Central memory CD4-positive, alpha-beta T cell (primary cell): ENCODE results near the gene RASL10A.

ENCODE experiments used
- DNase-seq: peaks from one replicate; pipeline ENCODE4 v3.0.0; 2022

Gene RASL10A

GRCh38 chr22:29267858-29268510 is 47.5 kb downstream of the RASL10A start, which contains the start of the genes EWSR1 and RHBDD3:
EWSR1 (plus strand) TSS chr22:29268268; CDS start chr22:29268337, 69 bp downstream.
RHBDD3 (minus strand) TSS chr22:29267981; CDS start chr22:29265626, 2,355 bp downstream.
- peak; percentile 95 for DNase-seq

- DNase-seq, result no peak
Observed at GRCh38 chr22:29267462-29267857, 48.0 kb downstream of the RASL10A start.

- DNase-seq, result no peak
Observed at GRCh38 chr22:29266564-29267461, 48.7 kb downstream of the RASL10A start.

- DNase-seq, result no peak
Observed at GRCh38 chr22:29265929-29266328, 49.6 kb downstream of the RASL10A start.

- no peak for DNase-seq
Observed at GRCh38 chr22:29265305-29265704, 50.2 kb downstream of the RASL10A start.

- DNase-seq, result no peak
Observed at GRCh38 chr22:29263791-29264276, 51.7 kb downstream of the RASL10A start.
